HEK293 (cell line): ENCODE results near the gene DDX23.

Source experiments
- CTCF ChIA-PET: fragments of 350-600 bp; formaldehyde crosslinking; extraction: SDS; loops from one replicate; lab custom pipeline; 2021; ENCODE audit warnings: antibody characterized with exemption; lab: Yijun Ruan, JAX
- POLR2A ChIA-PET: fragments of 300-600 bp; formaldehyde crosslinking; extraction: SDS; loops from one replicate; lab custom pipeline; 2020; ENCODE audit warnings: antibody characterized with exemption, inconsistent platforms; lab: Yijun Ruan, JAX
- H3K27ac ChIP-seq: fragments of 200-500 bp; sonication (Bioruptor generic); 2 replicates; pipeline ENCODE4 v1.5.1; 2014; ENCODE audit warnings: low read depth, low read length, control low read depth, inconsistent platforms; ENCODE audit errors: extremely low read depth
- H3K36me3 ChIP-seq, 2 experiments: fragments of 200-500 bp in 1 of 2; sonication (Bioruptor generic) in 1 of 2; 1 replicate in 1 of 2; 2 replicates in 1 of 2; pipeline ENCODE4 v1.5.1; 2014 to 2017; ENCODE audit warnings: inconsistent platforms in 2 of 2, low read length in 2 of 2; ENCODE audit not compliant: control insufficient read depth in 2 of 2, insufficient read depth in 1 of 2
- H3K4me1 ChIP-seq: fragments of 200-500 bp; sonication (Bioruptor generic); 2 replicates; pipeline ENCODE4 v1.5.1; 2014; ENCODE audit warnings: mild to moderate bottlenecking, low read length, inconsistent platforms; ENCODE audit not compliant: control insufficient read depth, insufficient read depth
- H3K4me3 ChIP-seq: 2 replicates; pipeline ENCODE4 v1.5.1; 2011; ENCODE audit warnings: low read depth, mild to moderate bottlenecking, control low read depth, low read length, moderate library complexity
- H3K9me3 ChIP-seq: fragments of 200-500 bp; sonication (Bioruptor generic); 2 replicates; pipeline ENCODE4 v1.5.1; 2014; ENCODE audit warnings: low read depth, low read length, inconsistent platforms; ENCODE audit not compliant: control insufficient read depth, insufficient read depth
- ATF2 ChIP-seq: fragments of 450-650 bp; formaldehyde crosslinking; IDR thresholded peaks from 2 replicates; pipeline ENCODE4 v1.5.1; 2016; ENCODE audit warnings: missing biosample characterization, missing genetic modification characterization, low read depth
- EGR2 ChIP-seq: fragments of 450-650 bp; formaldehyde crosslinking; IDR thresholded peaks from 2 replicates; pipeline ENCODE4 v1.5.1; 2016; ENCODE audit warnings: low read depth, missing biosample characterization, missing genetic modification characterization
- FEZF1 ChIP-seq: fragments of 450-650 bp; formaldehyde crosslinking; IDR thresholded peaks from 2 replicates; pipeline ENCODE4 v1.5.1; 2016; ENCODE audit warnings: missing biosample characterization, missing genetic modification characterization
- KLF10 ChIP-seq: fragments of 450-650 bp; IDR thresholded peaks from 2 replicates; pipeline ENCODE4 v1.5.1; 2018; ENCODE audit warnings: missing biosample characterization, mild to moderate bottlenecking, missing genetic modification characterization
- MZF1 ChIP-seq: fragments of 450-650 bp; formaldehyde crosslinking; IDR thresholded peaks from 2 replicates; pipeline ENCODE4 v1.5.1; 2017; ENCODE audit warnings: missing biosample characterization, missing genetic modification characterization, borderline replicate concordance
- PRDM10 ChIP-seq: fragments of 450-650 bp; formaldehyde crosslinking; IDR thresholded peaks from 2 replicates; pipeline ENCODE4 v1.5.1; 2016; ENCODE audit warnings: missing biosample characterization, missing genetic modification characterization
- RBAK ChIP-seq: fragments of 450-650 bp; formaldehyde crosslinking; IDR thresholded peaks from 2 replicates; pipeline ENCODE4 v1.5.1; 2016; ENCODE audit warnings: missing biosample characterization, missing genetic modification characterization
- SP7 ChIP-seq: fragments of 450-650 bp; formaldehyde crosslinking; IDR thresholded peaks from 2 replicates; pipeline ENCODE4 v1.5.1; 2016; ENCODE audit warnings: missing biosample characterization, missing genetic modification characterization
- ZBTB21 ChIP-seq: fragments of 450-650 bp; formaldehyde crosslinking; IDR thresholded peaks from 2 replicates; pipeline ENCODE4 v1.5.1; 2017; ENCODE audit warnings: missing biosample characterization, missing genetic modification characterization
- ZFHX2 ChIP-seq: fragments of 450-650 bp; formaldehyde crosslinking; conservative IDR thresholded peaks from 2 replicates; pipeline ENCODE4 v1.5.1; 2016; ENCODE audit warnings: missing biosample characterization, missing genetic modification characterization
- ZNF155 ChIP-seq: fragments of 450-650 bp; formaldehyde crosslinking; IDR thresholded peaks from 2 replicates; pipeline ENCODE4 v1.5.1; 2016; ENCODE audit warnings: missing biosample characterization, missing genetic modification characterization
- ZNF175 ChIP-seq: fragments of 450-650 bp; formaldehyde crosslinking; IDR thresholded peaks from 2 replicates; pipeline ENCODE4 v1.5.1; 2016; ENCODE audit warnings: missing biosample characterization, missing genetic modification characterization
- ZNF184 ChIP-seq: fragments of 450-650 bp; IDR thresholded peaks from 2 replicates; pipeline ENCODE4 v1.5.1; 2018; ENCODE audit warnings: missing biosample characterization, mild to moderate bottlenecking, missing genetic modification characterization
- ZNF23 ChIP-seq: fragments of 450-650 bp; formaldehyde crosslinking; IDR thresholded peaks from 2 replicates; pipeline ENCODE4 v1.5.1; 2016; ENCODE audit warnings: missing biosample characterization, missing genetic modification characterization, borderline replicate concordance
- ZNF518A ChIP-seq: fragments of 450-650 bp; formaldehyde crosslinking; conservative IDR thresholded peaks from 2 replicates; pipeline ENCODE4 v1.5.1; 2016; ENCODE audit warnings: low read depth, missing biosample characterization, missing genetic modification characterization
- ZNF704 ChIP-seq: fragments of 450-650 bp; formaldehyde crosslinking; IDR thresholded peaks from 2 replicates; pipeline ENCODE4 v1.5.1; 2016; ENCODE audit warnings: missing biosample characterization, missing genetic modification characterization
- ZNF837 ChIP-seq: fragments of 450-650 bp; formaldehyde crosslinking; IDR thresholded peaks from 2 replicates; pipeline ENCODE4 v1.5.1; 2016; ENCODE audit warnings: missing biosample characterization, missing genetic modification characterization
- TF ChIP-seq, protein P1 (sequence below): IDR thresholded peaks from 2 replicates; pipeline ENCODE4 v1.6.1; 2011; ENCODE audit warnings: mild to moderate bottlenecking, low read depth, low read length, borderline replicate concordance

The DDX23 gene

DNA sequence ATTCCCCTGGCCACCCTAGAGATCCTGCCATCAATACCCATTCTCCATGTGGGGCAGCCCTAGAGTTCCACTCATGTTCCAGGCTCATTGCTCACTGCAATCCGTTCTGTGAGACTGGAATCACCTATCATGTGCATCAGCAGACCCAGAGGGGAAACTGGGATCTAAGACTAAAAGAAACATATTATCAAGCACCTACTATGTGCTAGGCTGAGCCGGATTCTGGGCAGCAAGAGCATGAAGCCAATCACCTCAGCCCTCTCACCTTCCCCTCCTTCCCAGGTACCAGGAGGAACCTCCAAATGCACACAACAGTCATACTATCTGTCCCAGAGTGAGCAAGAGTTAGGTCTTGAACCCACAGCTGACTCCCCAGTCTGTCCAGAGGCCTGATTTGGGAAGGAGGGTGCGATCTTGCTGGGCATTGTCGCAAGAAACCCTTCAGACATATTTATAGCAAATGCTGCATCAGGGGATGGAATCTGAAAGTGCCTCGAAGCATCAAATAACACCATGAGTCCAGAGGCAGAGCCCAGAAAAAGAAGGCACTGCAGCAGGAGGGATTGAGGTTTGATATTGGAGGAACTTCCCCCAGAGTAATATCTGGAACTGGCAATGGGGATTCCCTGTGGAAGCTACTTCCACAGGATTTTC is 40.4 kb downstream of the DDX23 start:
- H3K4me3 ChIP-seq: no peak overlapping the region
- H3K36me3 ChIP-seq: no peaks in the 10 kb centered on the region
- TF ChIP-seq ATF2 (no peak), ZNF175 (tag by site-specific recombination) (no peak), ZNF704 (tag by site-specific recombination) (no peak), SP7 (tag by site-specific recombination) (no peak), ZNF184 (tag by site-specific recombination) (no peak), RBAK (tag by site-specific recombination) (no peak)
- H3K27ac ChIP-seq: no peak overlapping the region
- CTCF ChIA-PET: interaction anchor here (0.6 to 7.1 kb wide), 5 partner anchors 11 to 531 kb away, joined by 3 to 53 read pairs (median 3); no protein-coding TSS in a partner anchor
- H3K4me1 ChIP-seq: peaks cover 3% of the 10 kb centered on the region; the same call in 1 of the 2 replicates
- POLR2A ChIA-PET: interaction anchor here (0.7 kb wide), 1 partner anchor 18 kb away, joined by 3 read pairs; no protein-coding TSS in a partner anchor
- H3K9me3 ChIP-seq: no peaks in the 10 kb centered on the region

- H3K4me1 ChIP-seq: peaks cover 2% of the 10 kb centered on the region; the same call in 1 of the 2 replicates
- H3K9me3 ChIP-seq: no peaks in the 10 kb centered on the region
- POLR2A ChIA-PET: no interaction called here
- no peak overlapping the region for H3K4me3 ChIP-seq
- CTCF ChIA-PET: interaction anchor here (0.6 to 7.1 kb wide), 5 partner anchors 8 to 1529 kb away, joined by 3 to 53 read pairs (median 3); no protein-coding TSS in a partner anchor
- no peaks in the 10 kb centered on the region for H3K36me3 ChIP-seq
- peak overlapping the region; percentile 19; the same call in 1 of the 2 replicates for H3K27ac ChIP-seq
- TF ChIP-seq FEZF1 (no peak), ZNF23 (tag by site-specific recombination) (no peak), ZFHX2 (tag by site-specific recombination) (peak; percentile 71), ZBTB21 (tag by site-specific recombination) (no peak), KLF10 (no peak), ZNF518A (tag by site-specific recombination) (no peak), EGR2 (tag by site-specific recombination) (peak; percentile 49; the same call in 1 of the 2 replicates), PRDM10 (tag by site-specific recombination) (peak; percentile 41; the same call in 1 of the 2 replicates), ZNF155 (tag by site-specific recombination) (no peak), ZNF837 (tag by site-specific recombination) (no peak), MZF1 (tag by site-specific recombination) (no peak)
- TF ChIP-seq, protein P1, sequence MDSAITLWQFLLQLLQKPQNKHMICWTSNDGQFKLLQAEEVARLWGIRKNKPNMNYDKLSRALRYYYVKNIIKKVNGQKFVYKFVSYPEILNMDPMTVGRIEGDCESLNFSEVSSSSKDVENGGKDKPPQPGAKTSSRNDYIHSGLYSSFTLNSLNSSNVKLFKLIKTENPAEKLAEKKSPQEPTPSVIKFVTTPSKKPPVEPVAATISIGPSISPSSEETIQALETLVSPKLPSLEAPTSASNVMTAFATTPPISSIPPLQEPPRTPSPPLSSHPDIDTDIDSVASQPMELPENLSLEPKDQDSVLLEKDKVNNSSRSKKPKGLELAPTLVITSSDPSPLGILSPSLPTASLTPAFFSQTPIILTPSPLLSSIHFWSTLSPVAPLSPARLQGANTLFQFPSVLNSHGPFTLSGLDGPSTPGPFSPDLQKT: no peak
These were observed 41.0 kb downstream of the DDX23 start for GRCh38 chr12:48810903-48811431.
